Activated CD8-positive, alpha-beta memory T cell treated with anti-CD3 and anti-CD28 coated beads, Interleukin-2, amount 50 U/mL, for 1 hour (primary cell): Measurements from ENCODE around the gene PARL.

ENCODE experiments used
- DNase-seq: peaks from one replicate; pipeline ENCODE4 v3.0.0-alpha.2; 2020; ENCODE audit errors: extremely low read depth

The PARL gene, protein sequence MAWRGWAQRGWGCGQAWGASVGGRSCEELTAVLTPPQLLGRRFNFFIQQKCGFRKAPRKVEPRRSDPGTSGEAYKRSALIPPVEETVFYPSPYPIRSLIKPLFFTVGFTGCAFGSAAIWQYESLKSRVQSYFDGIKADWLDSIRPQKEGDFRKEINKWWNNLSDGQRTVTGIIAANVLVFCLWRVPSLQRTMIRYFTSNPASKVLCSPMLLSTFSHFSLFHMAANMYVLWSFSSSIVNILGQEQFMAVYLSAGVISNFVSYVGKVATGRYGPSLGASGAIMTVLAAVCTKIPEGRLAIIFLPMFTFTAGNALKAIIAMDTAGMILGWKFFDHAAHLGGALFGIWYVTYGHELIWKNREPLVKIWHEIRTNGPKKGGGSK

DNA sequence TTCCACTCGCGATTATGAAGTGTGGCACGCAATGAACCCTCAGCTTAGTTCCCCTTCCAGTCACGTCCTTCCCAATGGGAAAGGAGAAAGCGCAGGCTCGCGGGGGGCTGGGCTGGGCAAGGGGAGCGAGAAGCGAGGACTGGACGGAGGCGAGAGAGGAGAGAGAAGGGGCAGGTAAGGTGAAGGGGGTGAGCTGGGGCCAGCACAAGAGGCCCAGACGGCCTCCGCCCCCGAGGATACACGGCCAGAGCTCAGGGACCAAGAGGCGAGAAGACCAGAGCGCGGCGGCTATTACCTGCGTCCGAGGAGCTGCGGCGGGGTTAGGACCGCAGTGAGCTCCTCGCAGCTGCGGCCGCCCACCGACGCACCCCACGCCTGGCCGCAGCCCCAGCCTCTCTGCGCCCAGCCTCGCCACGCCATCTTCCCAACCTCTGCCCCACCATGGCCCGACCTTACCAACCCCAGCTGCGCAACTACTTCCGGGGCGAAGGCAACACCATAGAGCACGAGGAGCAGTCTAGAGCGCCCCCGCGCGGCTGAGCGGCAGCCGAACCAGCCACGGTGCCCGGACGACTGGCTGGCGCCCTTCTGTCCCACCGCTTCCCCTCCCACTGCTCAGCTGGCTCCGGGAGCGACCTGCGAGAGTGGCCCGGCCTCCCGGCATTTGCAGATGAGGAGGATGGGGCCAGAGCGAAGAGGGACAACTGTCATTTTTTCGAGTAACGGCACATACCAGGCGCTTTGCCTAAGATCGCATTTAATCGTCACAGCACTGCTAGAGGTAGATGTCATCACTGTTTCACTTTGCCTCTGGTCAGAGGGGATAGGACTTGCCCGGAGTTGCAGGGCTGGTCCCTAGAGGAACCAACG, at the start of gene PARL:
Gene PARL, minus strand, starts transcription at position 454 of the 870 bp plus-strand sequence. Its CDS starts 34 bp downstream, at position 420.
- DNase-seq: peak; percentile 90

- no peak for DNase-seq
These were observed 48.5 kb upstream of the PARL start for GRCh38 chr3:183933160-183933559.

- DNase-seq: no peak
These were observed 47.2 kb upstream of the PARL start for GRCh38 chr3:183931881-183932280.

DNA sequence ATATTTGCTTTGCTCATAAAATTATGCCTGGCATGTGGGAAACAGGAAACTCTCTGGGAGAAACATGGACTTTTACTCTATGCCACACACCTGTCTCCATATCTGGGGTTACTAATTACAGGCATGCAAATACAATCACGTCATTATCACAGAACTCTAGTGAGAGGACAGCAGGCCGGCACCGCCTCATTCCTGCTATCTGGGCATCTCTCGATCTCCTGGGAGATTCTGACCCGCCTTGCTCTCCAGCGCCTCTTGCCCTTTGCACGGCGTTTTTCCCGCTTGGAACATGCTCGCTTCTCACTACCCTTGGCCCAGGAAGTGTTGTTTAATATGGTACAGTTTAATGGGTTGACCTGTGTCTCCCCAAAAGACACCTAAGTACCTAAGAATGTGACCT, 45.4 kb upstream of the PARL start:
- no peak for DNase-seq

- DNase-seq: no peak
These were observed 42.4 kb upstream of the PARL start for GRCh38 chr3:183927059-183927458.

DNA sequence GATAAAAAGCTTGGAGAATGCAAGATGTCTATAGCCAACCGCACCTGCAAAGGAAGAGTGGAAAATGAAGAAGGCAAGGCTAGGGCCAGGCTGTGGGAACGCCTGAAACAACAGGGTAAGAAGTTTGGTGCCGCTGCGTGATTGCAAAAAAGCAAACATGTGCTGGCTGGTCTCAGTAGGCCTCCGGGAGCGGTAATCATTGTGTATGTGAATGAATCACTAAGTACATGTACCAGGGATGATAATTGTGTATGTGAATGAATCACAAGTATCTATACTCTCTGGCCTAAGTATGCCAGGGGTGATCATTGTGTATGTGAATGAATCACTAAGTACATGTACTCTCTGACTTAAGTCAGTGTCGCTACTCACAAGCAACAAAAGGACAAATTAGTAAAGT, 40.3 kb upstream of the PARL start:
- DNase-seq: no peak

DNA sequence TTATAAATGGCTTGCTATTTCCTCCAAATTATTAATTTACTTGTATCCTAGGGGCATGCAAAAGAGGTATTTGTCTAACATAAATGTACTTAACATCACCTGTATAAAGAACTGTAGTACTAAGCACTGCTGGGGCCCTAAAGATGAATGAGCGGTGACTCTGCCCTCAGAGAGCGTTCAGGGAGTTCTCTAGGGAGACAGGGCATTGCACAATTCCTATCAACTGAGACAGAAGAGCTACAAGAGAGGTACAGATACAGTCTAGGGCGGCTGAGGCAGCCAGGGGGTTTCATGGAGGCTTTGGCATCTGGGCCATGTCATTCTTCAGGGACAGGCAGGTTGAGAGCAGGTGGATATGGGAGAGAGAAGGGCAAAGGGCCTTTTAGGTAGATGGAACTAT, 39.9 kb upstream of the PARL start:
- DNase-seq: no peak

DNA sequence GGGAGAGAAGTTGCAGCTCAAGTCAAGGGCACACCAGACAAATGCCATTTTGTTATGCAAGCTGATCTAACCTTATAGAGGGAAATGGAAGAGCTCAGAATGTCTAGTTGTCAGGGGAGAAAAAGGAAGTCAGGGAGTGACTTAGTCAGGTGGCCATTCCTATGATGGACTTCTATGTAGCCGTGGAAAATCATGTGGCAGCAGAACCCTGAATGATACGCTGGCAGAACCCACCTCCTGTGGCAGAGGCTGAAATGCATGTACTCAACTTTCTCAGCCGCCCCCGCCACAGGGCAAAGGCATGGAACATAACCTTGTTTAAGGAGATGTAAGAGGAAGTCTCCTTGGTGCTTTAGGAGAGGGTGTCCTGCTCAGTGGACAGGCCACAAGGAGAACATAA, 37.7 kb upstream of the PARL start:
- no peak for DNase-seq

DNA sequence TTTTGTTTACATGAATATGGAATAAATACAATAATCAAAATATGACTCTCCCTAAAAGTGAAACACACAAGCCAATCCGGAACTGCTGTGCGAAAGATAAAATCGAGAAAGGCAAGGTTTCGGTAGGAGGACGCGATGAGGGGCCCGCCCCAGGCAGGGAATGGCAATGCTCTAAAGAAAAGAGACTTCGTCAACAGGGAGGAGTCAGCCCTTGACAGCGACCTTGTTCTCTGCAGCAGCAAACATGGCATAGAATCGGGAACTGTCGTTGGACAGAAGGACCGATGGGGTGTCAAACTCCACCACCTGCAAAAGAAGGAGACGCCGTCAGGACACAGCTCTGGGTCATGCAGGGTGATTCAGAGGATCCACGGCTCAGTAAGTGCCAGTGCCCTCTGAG, 36.4 kb upstream of the PARL start:
- DNase-seq: no peak

DNA sequence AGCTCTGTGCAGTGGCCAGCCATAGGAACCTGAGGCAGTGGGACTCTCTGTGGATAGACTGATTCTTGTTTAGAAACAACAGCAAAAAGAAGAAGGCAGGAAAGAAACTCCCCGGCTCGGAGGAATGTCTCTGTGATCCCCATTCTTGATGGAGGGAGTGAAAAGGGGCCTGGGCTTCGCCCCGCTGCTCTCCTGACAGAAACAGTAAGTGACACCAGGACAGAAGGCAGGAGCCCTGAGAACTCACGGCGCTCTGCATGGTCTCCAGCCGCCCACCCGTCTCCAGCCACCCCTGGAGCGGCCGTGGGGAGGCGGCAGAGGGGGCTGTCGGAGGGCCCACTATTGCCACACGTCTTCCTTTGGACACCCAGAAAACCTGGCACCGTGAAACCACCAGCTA, 35.7 kb upstream of the PARL start:
- no peak for DNase-seq

GRCh38 chr3:183918178-183918577, 33.5 kb upstream of the PARL start:
- no peak for DNase-seq

GRCh38 chr3:183917776-183918175, 33.1 kb upstream of the PARL start:
- no peak for DNase-seq

DNA sequence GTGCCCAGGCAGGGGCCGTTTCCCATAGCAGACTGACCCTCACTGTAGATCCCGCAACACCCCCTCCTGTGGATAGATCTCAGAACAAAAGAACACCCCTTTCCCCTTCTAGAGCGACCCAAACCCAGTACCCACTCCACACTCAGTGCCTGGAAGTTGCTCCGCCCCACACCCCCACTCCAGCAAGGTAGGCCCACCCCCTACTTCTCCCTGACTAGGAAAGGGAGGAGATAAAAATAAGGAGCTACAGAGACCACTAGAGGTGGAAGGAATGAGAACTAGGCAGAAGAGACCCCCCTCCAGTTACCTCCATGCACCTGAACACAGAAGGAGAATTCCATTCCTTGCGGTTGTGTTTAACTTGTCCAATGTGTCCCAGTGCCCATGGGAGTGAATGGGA, 30.2 kb upstream of the PARL start:
- DNase-seq: no peak

DNA sequence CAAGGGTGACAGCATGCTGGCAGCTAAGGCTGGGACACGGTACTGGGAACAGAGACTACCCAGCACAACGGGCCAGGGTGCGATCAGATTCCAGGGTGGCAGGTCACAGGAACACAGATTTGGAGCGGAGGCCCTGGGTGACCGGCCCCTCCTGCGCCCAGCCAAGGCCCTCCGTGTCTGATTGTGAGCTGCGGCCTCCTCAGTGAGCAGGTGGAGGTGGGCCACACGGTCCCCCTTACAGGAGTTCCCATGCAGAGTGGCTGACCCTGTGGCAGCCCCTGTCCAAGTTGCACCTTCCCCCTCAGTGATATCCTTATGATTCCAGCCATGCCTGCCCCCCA, 28.9 kb upstream of the PARL start:
- DNase-seq: no peak

DNA sequence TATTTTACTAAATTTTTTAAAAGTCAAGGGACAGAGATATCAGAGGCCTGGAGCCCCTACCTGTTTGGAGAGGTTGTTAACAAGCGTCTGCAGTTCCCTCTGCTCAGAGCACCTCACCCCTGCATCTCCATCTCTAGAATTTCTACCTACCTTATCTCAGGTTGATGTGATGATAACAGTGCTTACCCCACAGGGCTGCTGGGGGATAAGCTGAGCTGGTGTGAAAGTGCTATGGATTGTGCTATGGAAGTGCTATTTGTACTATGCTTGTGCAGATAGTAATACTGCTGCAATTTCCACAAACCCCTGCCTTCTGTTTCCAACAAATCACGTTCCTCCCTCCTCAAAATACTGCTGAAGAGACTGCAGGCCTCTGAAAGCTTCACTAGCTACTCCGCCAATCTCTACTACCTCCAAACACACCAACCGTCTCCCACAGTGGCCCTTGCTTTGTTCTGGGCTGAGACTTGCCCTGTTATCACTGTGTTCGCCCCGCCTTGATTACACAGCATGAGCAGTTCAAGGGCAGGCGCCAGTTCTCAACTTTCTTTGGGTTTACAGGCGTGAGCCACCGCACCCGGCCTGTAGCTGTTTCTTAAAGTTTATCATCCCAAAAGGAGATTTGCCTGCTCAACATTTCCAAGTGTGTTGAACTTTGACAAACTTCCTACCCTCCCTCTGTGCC, 28.4 kb upstream of the PARL start:
- DNase-seq: no peak

- no peak for DNase-seq
These were observed 27.3 kb upstream of the PARL start for GRCh38 chr3:183911763-183912506.

- DNase-seq: no peak
These were observed 26.4 kb upstream of the PARL start for GRCh38 chr3:183911087-183911486.

GRCh38 chr3:183909030-183909600, 24.4 kb upstream of the PARL start:
- DNase-seq: no peak

- no peak for DNase-seq
These were observed 23.2 kb upstream of the PARL start for GRCh38 chr3:183907911-183908331.

GRCh38 chr3:183907176-183907575, 22.5 kb upstream of the PARL start:
- DNase-seq: no peak

DNA sequence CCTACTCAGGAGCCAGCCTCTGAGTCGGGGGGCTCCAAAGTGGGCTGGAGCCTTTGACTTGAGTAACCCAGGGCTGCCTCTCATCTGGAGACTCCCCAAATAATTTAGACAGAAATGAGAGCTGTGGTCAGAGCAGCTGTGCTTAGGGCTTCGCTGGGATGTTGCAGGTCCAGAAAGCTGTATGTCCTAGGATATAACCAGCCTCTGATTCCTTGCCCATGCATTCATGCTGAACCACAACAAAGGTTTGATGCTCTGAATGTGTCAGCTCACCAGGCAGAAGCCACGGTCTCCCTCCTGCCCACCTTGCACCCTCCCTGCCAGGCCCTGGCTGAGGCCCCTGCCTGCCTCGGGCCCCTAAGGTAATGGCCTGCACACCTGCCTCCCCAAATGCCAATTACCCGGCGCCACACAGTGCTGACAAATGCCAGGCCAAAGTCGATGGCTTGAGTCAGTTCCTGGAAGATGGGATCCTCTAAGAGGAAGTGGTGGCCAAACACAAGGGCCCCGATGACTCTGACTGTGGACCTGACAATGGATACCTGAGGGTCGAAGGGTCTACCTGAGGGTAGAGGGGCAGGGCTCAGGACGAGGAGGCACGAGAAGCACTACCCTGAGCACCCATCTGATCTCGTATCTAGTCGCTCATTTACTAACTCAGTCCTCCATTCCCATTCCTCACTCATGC, 21.7 kb upstream of the PARL start:
- DNase-seq: no peak
